Stimulated activated CD4-positive, alpha-beta T cell treated with anti-CD3 and anti-CD28 coated beads, Interleukin-12 subunit alpha, Interleukin-12 subunit beta, amount 100 ng/mL, for 4 hours (primary cell): Measurements from ENCODE around the gene OR14K1.
"Not testable (repeated sequence)": the region's sequence is repeated elsewhere in the genome, so short reads cannot be mapped to it uniquely, and the experiment has no call there.

Source experiments
- DNase-seq: peaks from one replicate; pipeline ENCODE4 v3.0.0-alpha.2; 2020

The OR14K1 gene, protein sequence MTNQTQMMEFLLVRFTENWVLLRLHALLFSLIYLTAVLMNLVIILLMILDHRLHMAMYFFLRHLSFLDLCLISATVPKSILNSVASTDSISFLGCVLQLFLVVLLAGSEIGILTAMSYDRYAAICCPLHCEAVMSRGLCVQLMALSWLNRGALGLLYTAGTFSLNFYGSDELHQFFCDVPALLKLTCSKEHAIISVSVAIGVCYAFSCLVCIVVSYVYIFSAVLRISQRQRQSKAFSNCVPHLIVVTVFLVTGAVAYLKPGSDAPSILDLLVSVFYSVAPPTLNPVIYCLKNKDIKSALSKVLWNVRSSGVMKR

DNA sequence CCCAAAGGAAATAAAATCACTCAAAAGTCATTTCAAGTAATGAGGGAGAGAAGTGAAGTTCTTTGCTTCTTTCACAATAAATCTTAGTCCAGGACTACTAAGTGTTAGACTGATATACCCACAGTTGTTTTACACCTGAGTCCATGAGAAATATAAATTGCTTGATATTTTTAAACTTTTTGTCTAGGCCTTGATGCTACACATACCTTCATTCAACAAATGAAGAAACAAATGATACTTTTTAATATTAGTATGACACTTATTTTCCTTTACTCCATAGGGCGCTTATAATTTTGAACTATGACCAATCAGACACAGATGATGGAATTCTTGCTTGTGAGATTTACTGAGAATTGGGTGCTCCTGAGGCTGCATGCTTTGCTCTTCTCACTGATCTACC lies at the start of gene OR14K1:
TSS of gene OR14K1 (plus strand) at position 301 of the 400 bp plus-strand sequence. CDS start at position 301, 0 bp downstream.
- DNase-seq: no peak

DNA sequence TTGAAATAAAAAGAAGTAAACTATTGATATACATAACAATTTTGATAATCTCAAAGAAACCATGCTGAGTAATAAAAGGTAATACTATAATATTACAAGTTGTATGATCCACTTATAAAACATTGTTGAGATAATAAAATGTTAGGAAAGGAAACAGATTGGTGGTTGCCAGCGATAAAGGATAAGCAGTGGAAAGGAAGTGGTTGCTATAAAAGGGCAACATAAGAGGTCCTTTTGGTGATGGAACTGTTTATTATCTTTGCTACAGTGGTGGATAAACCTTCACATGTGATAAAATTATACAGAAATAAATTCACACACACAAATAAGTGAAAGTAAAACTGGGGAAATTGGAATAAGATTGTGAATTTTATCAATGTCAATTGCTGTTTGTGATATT lies 37.1 kb upstream of the OR14K1 start:
- no peak for DNase-seq

DNA sequence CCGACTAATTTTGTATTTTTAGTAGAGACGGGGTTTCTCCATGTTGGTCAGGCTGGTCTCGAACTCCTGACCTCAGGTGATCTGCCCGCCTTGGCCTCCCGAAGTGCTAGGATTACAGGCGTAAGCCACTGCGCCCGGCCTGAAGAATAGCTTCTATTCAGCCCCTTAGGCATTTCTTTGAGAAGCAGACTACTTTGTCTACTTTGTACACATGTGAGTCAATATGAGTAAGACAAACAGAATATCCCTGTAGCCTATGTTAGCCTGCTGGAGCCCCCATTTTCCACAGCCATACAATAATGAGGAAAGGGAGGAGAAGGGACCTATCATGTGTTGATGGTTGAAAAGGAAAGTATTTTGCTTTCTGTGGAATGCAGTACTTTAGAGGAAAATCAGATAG lies 27.7 kb upstream of the OR14K1 start:
- DNase-seq: not testable (repeated sequence)

DNA sequence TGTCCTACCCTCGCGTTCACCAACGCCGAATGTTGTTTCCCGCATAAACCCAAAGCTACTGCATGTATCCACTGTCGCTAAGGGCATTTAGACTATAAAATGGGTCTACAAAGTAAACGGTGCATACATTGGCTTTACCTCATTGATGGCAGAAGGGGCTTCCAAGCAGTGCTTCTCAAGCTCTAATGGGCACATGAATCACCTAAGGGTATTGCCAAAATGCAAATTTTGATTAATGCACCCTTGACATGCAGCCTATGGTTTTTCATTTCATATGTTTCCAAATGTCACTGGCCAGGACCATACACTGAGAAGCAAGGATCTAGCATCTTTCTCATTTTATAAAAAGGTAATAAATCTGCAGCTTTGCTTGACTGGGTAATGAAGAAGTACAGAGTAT lies 24.7 kb upstream of the OR14K1 start:
- no peak for DNase-seq

DNA sequence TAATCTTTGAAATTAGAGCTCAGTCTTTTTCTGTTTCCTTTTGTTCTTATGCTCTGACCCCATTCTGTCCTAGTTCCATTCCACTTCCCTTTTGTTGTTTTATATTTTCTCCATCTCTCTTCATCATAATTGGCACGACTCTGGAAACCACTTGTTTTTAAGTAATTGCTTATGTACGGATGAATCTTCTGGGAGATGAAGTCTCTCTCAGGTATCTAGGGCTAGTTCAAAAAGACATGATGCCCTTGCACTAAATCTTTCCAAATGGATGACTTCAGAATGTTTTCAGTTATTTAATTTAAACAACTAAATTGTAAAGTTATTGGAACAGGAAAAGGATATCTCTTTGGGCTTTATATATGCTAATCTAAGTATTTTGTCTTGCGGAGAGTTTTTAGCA lies 21.9 kb upstream of the OR14K1 start, which contains the start of gene OR6F1:
TSS of gene OR6F1 (minus strand) at position 101 of the 400 bp plus-strand sequence. CDS start 3,891 bp downstream, outside the sequence.
- no peak for DNase-seq

DNA sequence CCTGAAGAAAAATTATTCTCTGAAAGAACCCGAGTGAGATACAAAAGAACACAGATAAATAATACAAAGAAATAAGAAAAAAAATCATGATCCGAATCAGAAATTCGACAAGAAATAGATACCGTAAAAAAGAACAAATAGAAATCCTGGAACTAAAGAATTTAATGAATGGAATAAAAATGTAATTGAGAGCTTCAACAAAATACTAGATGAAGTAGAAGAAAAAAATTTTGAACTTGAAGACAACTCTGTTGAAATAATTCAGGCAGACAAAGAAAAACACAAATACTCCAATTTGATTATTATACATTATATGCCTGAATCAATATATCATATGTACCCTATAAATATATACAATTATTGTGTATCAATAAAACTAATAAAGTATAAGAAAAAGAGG lies 17.2 kb upstream of the OR14K1 start:
- DNase-seq: no peak

DNA sequence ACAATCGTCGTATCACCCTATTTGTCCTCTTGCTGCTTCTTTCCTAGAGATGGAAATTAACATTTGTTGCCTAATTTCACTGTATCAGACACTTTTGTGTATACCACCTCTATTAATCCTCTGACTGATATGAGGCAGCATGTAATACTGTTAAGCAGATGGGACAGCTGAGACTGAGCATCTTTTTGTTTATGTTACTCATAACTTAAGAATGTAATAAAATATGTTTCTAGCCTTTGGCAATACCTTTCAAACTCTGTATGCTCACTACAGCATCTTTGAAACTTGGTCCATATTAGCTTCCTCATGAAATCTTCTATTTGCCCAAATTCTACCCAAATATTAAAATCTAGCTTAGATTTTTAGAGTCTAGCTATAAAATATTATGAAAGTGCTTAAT lies 2.3 kb downstream of the OR14K1 start:
- DNase-seq: no peak

DNA sequence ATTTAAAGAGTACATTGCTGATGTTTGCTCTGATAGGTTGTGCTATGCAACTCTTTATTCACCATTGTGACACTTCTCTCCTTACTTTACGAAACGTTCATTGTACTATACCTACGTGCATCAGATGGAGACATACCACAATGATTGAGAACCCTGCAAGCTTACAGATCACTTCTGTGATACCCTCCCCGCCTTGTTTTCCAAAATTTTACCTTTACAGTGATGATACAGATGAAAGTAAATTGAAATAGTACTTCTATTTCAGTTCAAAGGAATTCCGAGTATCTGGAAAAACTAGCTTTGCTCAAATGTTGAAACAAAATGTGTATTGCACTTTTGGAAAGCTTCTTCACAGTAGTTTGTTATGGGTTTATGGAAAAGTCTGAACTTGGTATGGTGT lies 3.3 kb downstream of the OR14K1 start:
- DNase-seq: no peak

DNA sequence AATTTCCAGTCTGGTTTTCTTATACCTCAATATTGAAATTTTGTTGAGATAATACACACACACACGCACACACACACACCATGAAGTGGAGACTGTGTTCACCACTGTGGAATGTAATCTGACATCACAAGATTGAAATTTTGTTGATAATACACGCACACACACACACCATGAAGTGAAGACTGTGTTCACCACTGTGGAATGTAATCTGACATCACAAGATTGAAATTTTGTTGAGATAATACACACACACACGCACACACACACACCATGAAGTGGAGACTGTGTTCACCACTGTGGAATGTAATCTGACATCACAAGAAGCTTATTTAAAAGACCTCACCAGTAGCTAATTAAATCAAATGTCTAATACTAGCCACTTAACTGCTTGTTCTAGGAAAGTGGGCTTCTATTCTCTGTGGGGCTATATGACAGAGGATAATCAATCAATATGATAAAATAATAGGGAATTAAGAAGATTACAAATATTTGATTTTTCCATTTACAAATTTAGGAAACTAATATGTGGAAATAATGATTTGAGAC lies 3.9 kb downstream of the OR14K1 start:
- not testable (repeated sequence) for DNase-seq

DNA sequence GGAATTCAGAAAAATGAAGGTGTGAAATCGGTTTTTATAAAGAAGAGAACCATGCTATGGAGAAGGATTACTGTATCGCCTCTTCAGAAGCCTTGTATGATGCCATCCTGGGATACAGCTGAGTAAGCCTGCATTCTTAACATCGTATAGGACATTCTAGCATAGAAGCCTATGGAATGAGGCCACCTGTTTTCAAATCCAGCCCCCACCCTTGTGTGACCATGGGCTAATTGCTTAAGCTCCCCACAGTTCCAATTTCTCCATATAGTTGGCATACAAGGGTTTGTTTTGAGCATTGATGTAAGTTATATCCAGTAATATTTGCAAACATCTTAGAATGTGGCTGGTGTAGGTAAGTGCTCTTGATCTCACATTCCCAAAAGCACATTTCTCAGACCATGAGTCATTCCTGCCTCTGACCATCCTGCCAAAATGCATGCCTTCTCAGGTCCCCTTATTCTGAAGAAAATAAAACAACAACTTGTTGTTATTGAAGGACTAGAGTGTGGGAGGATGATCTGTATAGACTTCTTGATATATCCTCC lies 8.0 kb downstream of the OR14K1 start:
- DNase-seq: no peak

DNA sequence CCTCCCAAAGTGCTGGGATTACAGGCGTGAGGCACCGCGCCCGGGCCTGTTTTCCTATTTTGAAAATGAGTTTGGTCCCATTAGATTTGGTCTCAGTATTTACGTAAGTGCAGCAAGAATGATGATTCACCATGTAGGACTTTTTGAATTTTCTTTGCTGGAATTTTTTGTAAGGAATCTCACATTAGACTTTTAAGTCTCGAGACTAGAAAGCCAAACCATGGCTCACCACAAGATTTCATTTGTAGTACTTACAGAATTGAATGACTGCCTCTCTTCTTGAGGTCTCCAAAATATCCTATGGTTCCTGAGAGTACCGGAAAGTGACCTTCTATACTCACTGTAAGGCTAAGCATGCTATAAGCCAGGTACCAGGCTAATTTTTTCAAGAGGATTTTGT lies 9.2 kb downstream of the OR14K1 start:
- no peak for DNase-seq

DNA sequence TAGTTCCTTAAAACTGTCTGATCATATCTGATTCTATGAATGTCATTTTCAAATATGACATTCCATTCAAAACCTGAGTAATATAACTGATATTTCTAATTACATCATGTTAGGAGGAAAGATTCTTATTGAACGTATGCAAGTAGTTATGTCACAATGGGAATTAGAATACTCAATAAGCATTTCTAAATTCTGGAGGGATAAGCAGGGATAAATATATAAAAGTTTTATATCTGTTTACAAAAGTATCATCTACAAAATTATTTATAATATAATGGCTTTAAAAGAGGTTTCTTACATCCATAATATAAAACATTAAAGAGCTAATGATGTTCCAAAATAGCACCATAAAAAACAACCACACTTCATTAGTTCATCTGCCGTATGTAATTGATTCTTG lies 9.6 kb downstream of the OR14K1 start, which contains the start of gene OR14A2:
TSS of gene OR14A2 (minus strand) at position 101 of the 400 bp plus-strand sequence.
- DNase-seq: no peak

DNA sequence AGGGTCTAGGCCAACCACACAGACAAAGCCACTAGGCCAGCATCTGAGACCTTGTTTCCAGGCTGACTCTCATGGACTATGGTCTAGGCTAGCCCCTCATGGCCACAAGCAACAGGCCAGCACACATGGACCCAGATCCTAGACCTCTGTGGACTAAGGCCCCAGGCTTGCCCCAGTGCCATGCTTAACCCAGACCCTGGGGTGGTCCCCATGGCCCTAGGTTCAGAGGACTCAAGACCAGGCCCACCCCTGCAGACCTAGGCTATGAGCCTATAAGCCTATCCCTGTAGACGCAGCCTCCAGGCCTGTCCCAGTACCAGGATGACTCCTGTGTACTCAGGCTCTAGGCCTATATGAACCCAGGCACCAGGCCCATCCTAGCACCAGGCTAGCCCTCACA lies 11.5 kb downstream of the OR14K1 start:
- DNase-seq: no peak

DNA sequence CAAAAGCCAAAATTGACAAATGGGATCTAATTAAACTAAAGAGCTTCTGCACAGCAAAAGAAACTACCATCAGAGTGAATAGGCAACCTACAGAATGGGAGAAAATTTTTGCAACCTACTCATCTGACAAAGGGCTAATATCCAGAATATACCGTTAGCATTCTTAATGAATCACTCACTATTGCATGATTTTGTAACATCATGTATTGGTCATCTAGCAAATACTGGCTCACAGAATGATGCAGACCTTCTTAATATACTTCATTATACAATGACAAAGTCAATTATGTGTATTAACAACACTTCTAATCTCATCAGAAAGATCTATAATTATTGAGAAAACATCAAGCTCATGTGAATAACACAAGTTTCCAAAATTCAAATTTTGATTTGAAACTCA lies 15.9 kb downstream of the OR14K1 start:
- not testable (repeated sequence) for DNase-seq

DNA sequence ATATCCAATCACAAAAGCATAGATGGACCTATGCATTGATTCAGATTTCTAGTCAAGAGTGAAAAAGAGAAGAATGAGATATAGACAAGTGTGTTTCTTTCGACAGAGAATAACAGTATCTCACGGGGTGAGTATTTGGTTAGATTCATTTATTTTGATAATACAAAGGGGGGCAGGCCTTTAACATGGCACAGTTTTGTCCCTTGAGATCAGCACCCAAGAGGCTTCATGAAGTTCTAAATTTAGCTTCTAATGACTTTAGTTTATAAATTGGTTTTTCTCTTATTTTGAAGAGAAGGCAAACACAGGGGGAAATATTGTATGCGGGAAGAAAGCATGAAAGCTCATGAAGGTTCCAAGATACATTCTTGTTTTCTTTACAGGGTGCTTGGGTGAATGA lies 22.0 kb downstream of the OR14K1 start, which contains the start of gene OR1C1:
TSS of gene OR1C1 (minus strand) at position 101 of the 400 bp plus-strand sequence. CDS start 2,150 bp downstream, outside the sequence.
- no peak for DNase-seq

DNA sequence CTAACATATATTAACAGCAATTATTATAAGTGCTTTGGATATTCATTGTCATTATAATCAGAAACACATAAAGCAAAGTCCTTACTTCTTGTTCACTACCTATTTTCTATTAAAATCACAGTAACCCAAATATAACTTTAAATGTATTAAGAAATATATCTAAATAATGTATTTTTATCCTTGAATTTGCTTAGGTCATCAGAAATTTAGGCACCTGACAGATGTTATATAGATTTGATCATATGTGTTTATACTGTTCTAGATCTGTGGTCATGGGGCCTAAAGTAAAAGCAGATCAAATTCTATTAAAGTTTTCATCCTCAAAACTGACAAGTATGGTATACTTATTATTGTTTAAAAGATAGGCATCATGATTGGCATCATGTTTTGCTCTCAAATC lies 31.2 kb downstream of the OR14K1 start:
- no peak for DNase-seq
